ENCODE results near the gene SCAF1.

The SCAF1 gene

GRCh38 chr19:49641688-49642491 lies at the start of gene SCAF1:
SCAF1 (plus strand) TSS chr19:49642209; CDS start chr19:49645027, 2,818 bp downstream.
- peak; percentile 97 for DNase-seq (ENCODE audit: low read depth, low spot score)

- no peak for DNase-seq (ENCODE audit: low read depth, low spot score)
Measured at GRCh38 chr19:49592486-49593232, 49.4 kb upstream of the SCAF1 start.

- peak; percentile 91 for DNase-seq (ENCODE audit: low read depth, low spot score)
Measured at GRCh38 chr19:49593233-49594113, 48.5 kb upstream of the SCAF1 start.

- DNase-seq (ENCODE audit: low read depth, low spot score): no peak
Measured at GRCh38 chr19:49594157-49594992, 47.6 kb upstream of the SCAF1 start.

- no peak for DNase-seq (ENCODE audit: low read depth, low spot score)
Measured at GRCh38 chr19:49594993-49595818, 46.8 kb upstream of the SCAF1 start.

- no peak for DNase-seq (ENCODE audit: low read depth, low spot score)
Measured at GRCh38 chr19:49595819-49596404, 46.1 kb upstream of the SCAF1 start.

- DNase-seq (ENCODE audit: low read depth, low spot score): no peak
Measured at GRCh38 chr19:49596407-49596806, 45.6 kb upstream of the SCAF1 start.

GRCh38 chr19:49596954-49597702 lies 44.9 kb upstream of the SCAF1 start:
- DNase-seq (ENCODE audit: low read depth, low spot score): no peak

- DNase-seq (ENCODE audit: low read depth, low spot score): no peak
Measured at GRCh38 chr19:49597703-49597974, 44.4 kb upstream of the SCAF1 start.

- no peak for DNase-seq (ENCODE audit: low read depth, low spot score)
Measured at GRCh38 chr19:49599378-49600295, 42.4 kb upstream of the SCAF1 start.

GRCh38 chr19:49601482-49602038 lies 40.4 kb upstream of the SCAF1 start:
- no peak for DNase-seq (ENCODE audit: low read depth, low spot score)

- DNase-seq (ENCODE audit: low read depth, low spot score): no peak
Measured at GRCh38 chr19:49602806-49603205, 39.2 kb upstream of the SCAF1 start.

GRCh38 chr19:49605605-49606004 lies 36.4 kb upstream of the SCAF1 start:
- DNase-seq (ENCODE audit: low read depth, low spot score): no peak

GRCh38 chr19:49609499-49610092 lies 32.4 kb upstream of the SCAF1 start:
- no peak for DNase-seq (ENCODE audit: low read depth, low spot score)

GRCh38 chr19:49613374-49613773 lies 28.6 kb upstream of the SCAF1 start:
- DNase-seq (ENCODE audit: low read depth, low spot score): no peak

- no peak for DNase-seq (ENCODE audit: low read depth, low spot score)
Measured at GRCh38 chr19:49614096-49614833, 27.7 kb upstream of the SCAF1 start.

GRCh38 chr19:49615861-49616260 lies 26.1 kb upstream of the SCAF1 start:
- DNase-seq (ENCODE audit: low read depth, low spot score): no peak
